Spleen (tissue), 11 donors: ENCODE data around the gene RPAP2. TPM values are rescaled to one million over a fixed set of nuclear protein-coding genes. Genes with fewer than 3 reads are reported as not detected.
"Not testable (repeated sequence)": the region's sequence is repeated elsewhere in the genome, so short reads cannot be mapped to it uniquely, and the experiment has no call there.

Experiments used
- DNase-seq: peaks from one replicate; pipeline ENCODE4 v3.0.0-alpha.2; 2020
- H3K27ac ChIP-seq, 8 donors: fragments of 200-600 bp; sonication (generic) in 7 of 8; 1 replicate in 4 of 8; 2 replicates in 4 of 8; pipeline versions ENCODE4 v1.5.0 to v1.8.0; 2016 to 2021; ENCODE audit warnings: inconsistent platforms in 4 of 8, mild to moderate bottlenecking in 4 of 8, moderate library complexity in 1 of 8
- H3K27me3 ChIP-seq, 7 donors: fragments of 200-600 bp; sonication (generic) in 6 of 7; replicated peaks in 1 of 7; 1 replicate in 4 of 7; 2 replicates in 3 of 7; pipeline versions ENCODE4 v1.5.0 to v1.8.0; 2016 to 2021; ENCODE audit warnings: inconsistent platforms in 3 of 7, mild to moderate bottlenecking in 1 of 7
- H3K36me3 ChIP-seq, 6 donors: fragments of 200-600 bp; sonication (generic) in 5 of 6; 1 replicate in 4 of 6; 2 replicates in 2 of 6; pipeline versions ENCODE4 v1.5.0 to v1.8.0; 2016 to 2021; ENCODE audit warnings: inconsistent platforms in 2 of 6
- H3K4me1 ChIP-seq, 6 donors: fragments of 200-600 bp; sonication (generic) in 5 of 6; 1 replicate in 3 of 6; 2 replicates in 3 of 6; pipeline versions ENCODE4 v1.5.0 to v1.8.0; 2016 to 2021; ENCODE audit warnings: inconsistent platforms in 3 of 6
- H3K4me3 ChIP-seq, 8 donors: fragments of 200-600 bp; sonication (generic) in 7 of 8; 1 replicate in 4 of 8; 2 replicates in 4 of 8; pipeline versions ENCODE4 v1.5.0 to v1.8.0; 2016 to 2021; ENCODE audit warnings: inconsistent platforms in 4 of 8, mild to moderate bottlenecking in 4 of 8, moderate library complexity in 2 of 8
- H3K9me3 ChIP-seq, 8 donors: fragments of 200-600 bp; sonication (generic) in 7 of 8; 1 replicate in 4 of 8; 2 replicates in 4 of 8; pipeline versions ENCODE4 v1.5.0 to v1.8.0; 2016 to 2021; ENCODE audit warnings: inconsistent platforms in 4 of 8
- POLR2A ChIP-seq, 3 donors: fragments of 450-650 bp; IDR thresholded peaks; one replicate each; pipeline ENCODE4 v1.5.1; 2017; ENCODE audit warnings: antibody characterized with exemption in 3 of 3, mild to moderate bottlenecking in 1 of 3
- POLR2AphosphoS5 ChIP-seq, 3 donors: sonication (generic); formaldehyde crosslinking; IDR thresholded peaks; one replicate each; pipeline ENCODE4 v1.5.1; 2017; ENCODE audit warnings: antibody characterized with exemption in 3 of 3
- WGBS, 5 donors: extraction: QIAGEN DNeasy Blood & Tissue Kit in 3 of 5; methylation state at CpG; one replicate each; pipeline versions ENCODE4 v1.1.5 to v1.1.7; 2013 to 2018; 5-methylcytosine and 5-hydroxymethylcytosine counted together
- intact Hi-C: fragments of 100-400 bp; cut with DNase I; formaldehyde crosslinking; loops from one replicate; pipeline ENCODE4 v1.15.0; 2023; ENCODE audit warnings: low total_unique reads
- polyA plus RNA-seq, 3 donors: library from polyadenylated mRNA; stranded (reverse); fragments of 200-250 nt; gene quantifications; one replicate each; pipeline ENCODE4 v1.2.1, GENCODE V29; 2013
- total RNA-seq, 7 donors: library from RNA; depleted of rRNA in 3 of 7; stranded (reverse); fragments of >200 nt in 3 of 7; fragmentation: NEBNext Ultra II Directional in 4 of 7; extraction: Animal tissue kit (Norgen Biotek cat#: 25700) in 4 of 7; gene quantifications; one replicate each; pipeline versions ENCODE4 v1.1.0 to v1.2.1, GENCODE V29; 2016 to 2021
- TF ChIP-seq, protein P1 (sequence below), 11 experiments: fragments of 200-600 bp in 7 of 11; fragments of 450-650 bp in 4 of 11; sonication (generic) in 4 of 11; IDR thresholded peaks in 8 of 11; conservative IDR thresholded peaks in 3 of 11; 1 replicate in 7 of 11; 2 replicates in 4 of 11; pipeline versions ENCODE4 v1.4.0 to v1.8.0; 2016 to 2021; ENCODE audit warnings: antibody characterized with exemption in 11 of 11, inconsistent platforms in 4 of 11, mild to moderate bottlenecking in 1 of 11
- donor health status: healthy with polysubstance abuse.
- donor health status: DM: no; HTN: no; CAD: no; lungs with moderate emphysema.
- donor health status: DM: no; HTN: no; CAD: no.
- donor health status: Bipolar disorder and iron deficiency.
- donor health status: healthy.
- donor health status: DM: no; HTN: no; CAD: no.
- donor health status: DM: yes; HTN: yes; CAD: no.

Gene RPAP2
- total and polyA plus RNA-seq, 10 donors = 4.4 to 31.5 (median 10.7) TPM

DNA sequence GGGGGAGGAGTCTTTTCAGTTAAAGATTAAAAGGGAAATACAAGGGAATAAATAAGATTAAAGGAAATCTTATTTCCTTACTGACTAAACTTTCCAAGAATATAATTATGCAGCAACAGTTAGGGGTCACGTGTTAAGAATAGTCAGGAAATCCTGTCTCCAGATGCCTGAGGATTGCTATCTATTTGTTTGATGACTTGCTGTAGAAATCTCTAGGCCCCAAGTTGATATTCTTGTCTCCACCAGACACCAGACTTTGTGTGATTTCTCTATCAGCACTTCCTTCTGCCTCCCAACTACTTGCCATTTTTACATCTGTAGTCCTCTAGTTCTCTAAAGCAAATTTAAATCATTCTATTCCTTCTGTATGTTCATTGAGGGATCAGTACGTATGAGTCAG lies 77.5 kb downstream of the RPAP2 start:
- Histone ChIP-seq H3K36me3 (peaks cover 0 to 43% (median 3%) of the 10 kb centered on the region in 6 donors), H3K4me1 (no peaks in the 10 kb centered on the region), H3K4me3 (no peak overlapping the region), H3K27ac (no peak overlapping the region), H3K9me3 (no peaks in the 10 kb centered on the region), H3K27me3 (no peaks in the 10 kb centered on the region)
- WGBS, 5 donors = 26 to 45% (median 33%) methylated on average over 2 of the region's 2 CpGs
- no peak for TF ChIP-seq POLR2AphosphoS5 (IDR thresholded peaks at IDR 0.05)
- TF ChIP-seq, protein P1, sequence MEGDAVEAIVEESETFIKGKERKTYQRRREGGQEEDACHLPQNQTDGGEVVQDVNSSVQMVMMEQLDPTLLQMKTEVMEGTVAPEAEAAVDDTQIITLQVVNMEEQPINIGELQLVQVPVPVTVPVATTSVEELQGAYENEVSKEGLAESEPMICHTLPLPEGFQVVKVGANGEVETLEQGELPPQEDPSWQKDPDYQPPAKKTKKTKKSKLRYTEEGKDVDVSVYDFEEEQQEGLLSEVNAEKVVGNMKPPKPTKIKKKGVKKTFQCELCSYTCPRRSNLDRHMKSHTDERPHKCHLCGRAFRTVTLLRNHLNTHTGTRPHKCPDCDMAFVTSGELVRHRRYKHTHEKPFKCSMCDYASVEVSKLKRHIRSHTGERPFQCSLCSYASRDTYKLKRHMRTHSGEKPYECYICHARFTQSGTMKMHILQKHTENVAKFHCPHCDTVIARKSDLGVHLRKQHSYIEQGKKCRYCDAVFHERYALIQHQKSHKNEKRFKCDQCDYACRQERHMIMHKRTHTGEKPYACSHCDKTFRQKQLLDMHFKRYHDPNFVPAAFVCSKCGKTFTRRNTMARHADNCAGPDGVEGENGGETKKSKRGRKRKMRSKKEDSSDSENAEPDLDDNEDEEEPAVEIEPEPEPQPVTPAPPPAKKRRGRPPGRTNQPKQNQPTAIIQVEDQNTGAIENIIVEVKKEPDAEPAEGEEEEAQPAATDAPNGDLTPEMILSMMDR (IDR thresholded peaks at IDR 0.05 in 8 of 11, conservative IDR thresholded peaks at IDR 0.05 in 3 of 11) = no peak
- TF ChIP-seq POLR2A (IDR thresholded peaks at IDR 0.05) = no peak
- no peak for DNase-seq
- intact Hi-C loops = no loop called here

DNA sequence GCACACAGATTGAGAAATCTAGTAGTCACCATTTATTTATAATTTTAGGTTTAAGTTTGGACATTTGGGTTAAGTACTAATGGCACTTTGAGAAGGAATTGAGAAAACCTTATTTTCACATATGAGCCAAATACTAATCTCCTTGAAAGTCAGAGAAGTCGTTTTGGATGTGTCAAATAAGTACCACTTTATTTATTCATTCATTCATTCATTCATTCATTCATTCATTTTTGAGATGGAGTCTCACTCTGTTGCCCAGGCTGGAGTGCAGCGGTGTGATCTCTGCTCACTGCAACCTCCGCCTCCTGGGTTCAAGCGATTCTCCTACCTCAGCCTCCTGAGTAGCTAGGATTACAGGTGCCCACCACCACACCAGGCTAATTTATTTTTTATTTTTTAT lies 79.1 kb downstream of the RPAP2 start:
- H3K9me3 ChIP-seq, H3K4me3 ChIP-seq, H3K27me3 ChIP-seq, H3K27ac ChIP-seq, H3K4me1 ChIP-seq, intact Hi-C loops, DNase-seq: not testable (repeated sequence)
- H3K36me3 ChIP-seq = peaks cover 0 to 31% (median 3%) of the 10 kb centered on the region in 6 donors
- 94 to 96% (median 96%) methylated on average over 4 of the region's 4 CpGs for WGBS, 5 donors

DNA sequence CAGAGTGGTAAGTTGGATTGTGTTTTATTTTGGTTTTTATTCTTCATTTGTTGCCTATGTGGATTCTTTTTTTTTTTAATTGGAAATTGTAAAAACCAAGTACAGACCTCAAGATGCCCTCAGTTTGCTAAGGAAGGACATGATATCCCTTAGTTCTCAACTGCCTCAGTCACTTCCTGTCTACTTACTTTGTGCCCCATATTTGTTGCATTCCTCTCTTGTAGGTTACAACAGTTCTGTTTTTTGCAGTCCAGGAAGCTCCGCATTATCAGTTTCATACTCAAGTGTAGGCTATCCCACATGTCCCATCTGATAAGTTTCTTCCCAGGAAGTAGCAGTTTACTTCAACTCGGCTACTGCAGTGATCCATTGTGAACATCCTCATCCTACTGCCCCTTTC lies 82.0 kb downstream of the RPAP2 start:
- intact Hi-C loops = no loop called here
- no peak for DNase-seq
- TF ChIP-seq POLR2AphosphoS5 (IDR thresholded peaks at IDR 0.05) = no peak
- no peak for TF ChIP-seq POLR2A (IDR thresholded peaks at IDR 0.05)
- TF ChIP-seq, protein P1 (IDR thresholded peaks at IDR 0.05 in 8 of 11, conservative IDR thresholded peaks at IDR 0.05 in 3 of 11) = no peak
- no peaks in the 10 kb centered on the region for H3K27me3 ChIP-seq
- H3K27ac ChIP-seq = no peak overlapping the region
- H3K9me3 ChIP-seq = peaks cover 0 to 3% (median 0%) of the 10 kb centered on the region in 8 donors
- H3K36me3 ChIP-seq = peaks cover 0 to 51% (median 8%) of the 10 kb centered on the region in 6 donors
- H3K4me3 ChIP-seq = no peak overlapping the region
- whole genome bisulfite sequencing, 5 donors = 72 to 93% (median 86%) methylated on average over 2 of the region's 2 CpGs
- no peaks in the 10 kb centered on the region for H3K4me1 ChIP-seq

DNA sequence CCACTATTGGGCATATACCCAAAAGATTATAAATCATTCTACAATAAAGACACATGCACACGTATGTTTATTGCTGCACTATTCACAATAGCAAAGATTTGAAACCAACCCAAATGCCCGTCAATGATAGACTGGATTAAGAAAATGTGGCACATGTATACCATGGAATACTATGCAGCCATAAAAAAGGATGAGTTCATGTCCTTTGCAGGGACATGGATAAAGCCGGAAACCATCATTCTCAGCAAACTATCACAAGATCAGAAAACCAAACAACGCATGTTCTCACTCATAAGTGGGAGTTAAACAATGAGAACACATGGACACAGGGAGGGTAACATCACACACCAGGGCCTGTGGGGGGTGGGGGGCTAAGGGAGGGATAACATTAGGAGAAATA lies 95.1 kb downstream of the RPAP2 start:
- intact Hi-C loops, DNase-seq, H3K27me3 ChIP-seq, H3K4me3 ChIP-seq, H3K36me3 ChIP-seq, H3K27ac ChIP-seq, H3K4me1 ChIP-seq: not testable (repeated sequence)
- peaks cover 5 to 57% (median 42%) of the 10 kb centered on the region in 8 donors for H3K9me3 ChIP-seq
- 94 to 98% (median 96%) methylated on average over 4 of the region's 4 CpGs for WGBS, 5 donors

DNA sequence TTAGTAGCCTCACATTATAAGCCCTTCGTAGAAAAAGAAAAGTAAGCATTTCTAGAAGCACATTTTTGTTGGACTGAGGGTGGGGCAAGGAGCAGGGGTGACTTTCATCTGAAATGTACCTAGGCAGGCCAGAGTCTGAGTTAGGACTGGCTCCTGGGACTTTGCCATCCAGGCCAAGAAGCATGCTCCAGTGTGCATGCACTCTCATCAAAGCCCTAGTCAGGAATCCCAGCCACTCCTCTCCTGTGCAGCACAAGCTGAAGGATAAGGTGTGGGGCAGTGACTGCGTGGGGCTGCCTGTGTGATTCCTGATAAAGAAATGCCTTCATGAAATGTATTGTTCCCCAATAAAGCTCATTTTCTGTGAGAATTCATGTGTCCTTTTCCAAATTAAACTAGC lies 99.7 kb downstream of the RPAP2 start:
- intact Hi-C loops = no loop called here
- Histone ChIP-seq H3K27me3 (no peaks in the 10 kb centered on the region), H3K27ac (no peak overlapping the region), H3K36me3 (no peaks in the 10 kb centered on the region), H3K4me1 (peaks cover 0 to 5% (median 0%) of the 10 kb centered on the region in 6 donors), H3K9me3 (peaks cover 5 to 51% (median 47%) of the 10 kb centered on the region in 8 donors), H3K4me3 (no peak overlapping the region)
- TF ChIP-seq, protein P1 (IDR thresholded peaks at IDR 0.05 in 8 of 11, conservative IDR thresholded peaks at IDR 0.05 in 3 of 11) = no peak
- no peak for TF ChIP-seq POLR2A (IDR thresholded peaks at IDR 0.05)
- no peak for TF ChIP-seq POLR2AphosphoS5 (IDR thresholded peaks at IDR 0.05)
- DNase-seq = no peak
- WGBS, 5 donors = 88 to 96% (median 92%) methylated on average over 2 of the region's 2 CpGs
